OCI-LY3 (cell line): ENCODE measurements around the gene TCP10L.

ENCODE experiments used
- H2AFZ ChIP-seq: fragments of 200-600, 300-600 bp; shearing (Covaris generic); 2 replicates; pipeline ENCODE4 v1.6.0; 2014; ENCODE audit warnings: antibody characterized with exemption, low read depth, low read length
- H3K27ac ChIP-seq: fragments of 200-600, 300-600 bp; sonication (generic); 2 replicates; pipeline ENCODE4 v1.5.1; 2014; ENCODE audit warnings: mild to moderate bottlenecking, low read length, moderate library complexity, mixed read lengths
- H3K27me3 ChIP-seq: fragments of 200-600, 300-600 bp; sonication (generic); 2 replicates; pipeline ENCODE4 v1.6.1; 2014; ENCODE audit warnings: low read depth, low read length, mixed read lengths
- H3K36me3 ChIP-seq: fragments of 200-600, 300-600 bp; sonication (generic); replicated peaks from 2 replicates; pipeline ENCODE3; 2014; ENCODE audit warnings: low read depth, low read length, mixed read lengths
- H3K4me1 ChIP-seq: fragments of 300-600, 200-600 bp; sonication (generic); 2 replicates; pipeline ENCODE4 v1.6.1; 2014; ENCODE audit warnings: low read length, mixed read lengths
- H3K4me2 ChIP-seq: fragments of 200-600, 300-600 bp; sonication (generic); 2 replicates; pipeline ENCODE4 v1.6.1; 2014; ENCODE audit warnings: low read length, mixed read lengths
- H3K4me3 ChIP-seq: fragments of 300-600, 200-600 bp; sonication (generic); 2 replicates; pipeline ENCODE4 v1.5.1; 2014; ENCODE audit warnings: antibody characterized with exemption, mild to moderate bottlenecking, low read length, moderate library complexity
- H3K79me2 ChIP-seq: fragments of 300-600, 200-600 bp; shearing (Covaris generic); 2 replicates; pipeline ENCODE4 v1.6.1; 2014; ENCODE audit warnings: mild to moderate bottlenecking, low read length, mixed read lengths
- H3K9ac ChIP-seq: fragments of 300-600, 200-600 bp; shearing (Covaris generic); 2 replicates; pipeline ENCODE4 v1.6.0; 2014; ENCODE audit warnings: mild to moderate bottlenecking, low read length, moderate library complexity
- H3K9me3 ChIP-seq: fragments of 200-600, 300-600 bp; shearing (Covaris generic); 2 replicates; pipeline ENCODE4 v1.6.1; 2014; ENCODE audit warnings: low read length, mixed read lengths; ENCODE audit not compliant: insufficient read depth
- H4K20me1 ChIP-seq: fragments of 200-600, 300-600 bp; sonication (generic); 2 replicates; pipeline ENCODE4 v1.6.1; 2016; ENCODE audit warnings: low read length, mixed read lengths; ENCODE audit not compliant: insufficient read depth
- CTCF ChIP-seq: fragments of 200-600, 300-600 bp; sonication (generic); IDR thresholded peaks from 2 replicates; pipeline ENCODE4 v1.5.1; 2014; ENCODE audit warnings: antibody characterized with exemption, low read length, low read depth
- EZH2phosphoT487 ChIP-seq: fragments of 200-600 bp; shearing (Covaris generic); IDR thresholded peaks from 2 replicates; pipeline ENCODE4 v1.6.1; 2018; ENCODE audit warnings: antibody characterized with exemption, mixed run types, low read depth

TCP10L gene

GRCh38 chr21:32529679-32530078 is 55.6 kb downstream of the TCP10L start:
- no peak overlapping the region for H3K27ac ChIP-seq

GRCh38 chr21:32525282-32525681 is 60.0 kb downstream of the TCP10L start:
- H3K36me3 ChIP-seq: no peaks in the 10 kb centered on the region
- TF ChIP-seq EZH2phosphoT487 (no peak), CTCF (no peak)
- H3K4me3 ChIP-seq: no peak overlapping the region
- no peaks in the 10 kb centered on the region for H3K4me1 ChIP-seq
- no peak overlapping the region for H3K9ac ChIP-seq
- H3K9me3 ChIP-seq: no peaks in the 10 kb centered on the region
- no peak overlapping the region for H3K27ac ChIP-seq
- no peaks in the 10 kb centered on the region for H3K79me2 ChIP-seq
- no peaks in the 10 kb centered on the region for H3K27me3 ChIP-seq
- no peaks in the 10 kb centered on the region for H4K20me1 ChIP-seq
- H3K4me2 ChIP-seq: no peak overlapping the region
- H2AFZ ChIP-seq: no peak overlapping the region

More at GRCh38 chr21:32529679-32530078, 55.6 kb downstream of the TCP10L start:
- Histone ChIP-seq H3K4me2 (no peak overlapping the region), H3K9ac (no peak overlapping the region), H2AFZ (no peak overlapping the region), H3K4me1 (no peaks in the 10 kb centered on the region), H3K27me3 (no peaks in the 10 kb centered on the region), H4K20me1 (no peaks in the 10 kb centered on the region), H3K9me3 (no peaks in the 10 kb centered on the region), H3K36me3 (no peaks in the 10 kb centered on the region), H3K79me2 (no peaks in the 10 kb centered on the region), H3K4me3 (no peak overlapping the region)
- TF ChIP-seq EZH2phosphoT487 (no peak), CTCF (no peak)

- Histone ChIP-seq H3K27me3 (no peaks in the 10 kb centered on the region), H3K79me2 (no peaks in the 10 kb centered on the region), H4K20me1 (no peaks in the 10 kb centered on the region), H3K9me3 (no peaks in the 10 kb centered on the region), H3K4me2 (no peak overlapping the region), H3K36me3 (no peaks in the 10 kb centered on the region), H3K4me3 (no peak overlapping the region), H2AFZ (no peak overlapping the region), H3K9ac (no peak overlapping the region), H3K27ac (no peak overlapping the region), H3K4me1 (no peaks in the 10 kb centered on the region)
- no peak for TF ChIP-seq CTCF
Observed at GRCh38 chr21:32523988-32524719, 61.2 kb downstream of the TCP10L start.
